ENCODE results near the gene PTPRN2.

DNA sequence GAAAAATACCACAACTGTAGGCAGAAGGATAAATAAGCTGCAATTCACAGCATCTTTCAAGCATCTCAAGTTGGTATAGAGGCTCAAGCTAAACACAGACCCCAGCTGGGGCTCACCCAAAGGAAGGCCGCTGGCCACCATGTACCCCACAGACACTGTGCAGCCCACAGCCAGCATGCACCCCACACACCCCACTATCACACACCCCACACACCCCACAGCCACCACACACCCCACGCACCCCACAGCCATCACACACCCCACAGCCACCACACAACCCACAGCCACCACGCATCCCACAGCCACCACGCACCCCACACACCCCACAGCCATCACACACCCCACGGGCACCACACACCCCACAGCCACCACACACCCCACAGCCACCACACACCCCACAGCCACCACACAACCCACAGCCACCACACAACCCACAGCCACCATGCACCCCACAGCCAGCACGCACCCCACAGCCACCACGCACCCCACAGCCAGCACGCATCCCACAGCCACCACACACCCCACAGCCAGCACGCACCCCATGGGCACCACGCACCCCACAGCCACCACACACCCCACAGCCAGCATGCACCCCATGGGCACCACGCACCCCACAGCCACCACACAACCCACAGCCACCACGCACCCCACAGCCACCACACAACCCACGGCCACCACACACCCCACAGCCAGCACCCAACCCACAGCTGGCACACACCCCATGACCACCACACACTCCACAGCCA is 1036.1 kb downstream of the PTPRN2 start:
- TF ChIP-seq POLR2A (IDR thresholded peaks at IDR 0.05): no peak
- TF ChIP-seq, protein P1, sequence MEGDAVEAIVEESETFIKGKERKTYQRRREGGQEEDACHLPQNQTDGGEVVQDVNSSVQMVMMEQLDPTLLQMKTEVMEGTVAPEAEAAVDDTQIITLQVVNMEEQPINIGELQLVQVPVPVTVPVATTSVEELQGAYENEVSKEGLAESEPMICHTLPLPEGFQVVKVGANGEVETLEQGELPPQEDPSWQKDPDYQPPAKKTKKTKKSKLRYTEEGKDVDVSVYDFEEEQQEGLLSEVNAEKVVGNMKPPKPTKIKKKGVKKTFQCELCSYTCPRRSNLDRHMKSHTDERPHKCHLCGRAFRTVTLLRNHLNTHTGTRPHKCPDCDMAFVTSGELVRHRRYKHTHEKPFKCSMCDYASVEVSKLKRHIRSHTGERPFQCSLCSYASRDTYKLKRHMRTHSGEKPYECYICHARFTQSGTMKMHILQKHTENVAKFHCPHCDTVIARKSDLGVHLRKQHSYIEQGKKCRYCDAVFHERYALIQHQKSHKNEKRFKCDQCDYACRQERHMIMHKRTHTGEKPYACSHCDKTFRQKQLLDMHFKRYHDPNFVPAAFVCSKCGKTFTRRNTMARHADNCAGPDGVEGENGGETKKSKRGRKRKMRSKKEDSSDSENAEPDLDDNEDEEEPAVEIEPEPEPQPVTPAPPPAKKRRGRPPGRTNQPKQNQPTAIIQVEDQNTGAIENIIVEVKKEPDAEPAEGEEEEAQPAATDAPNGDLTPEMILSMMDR (IDR thresholded peaks at IDR 0.05): no peak
